HL-60 (cell line): ENCODE measurements around the gene DEPDC4.

Source experiments
- CTCF ChIP-seq: IDR thresholded peaks from one replicate; pipeline ENCODE4 v1.5.1; 2011; ENCODE audit warnings: low read length, control low read depth, inconsistent platforms; ENCODE audit not compliant: insufficient read depth
- POLR2AphosphoS5 ChIP-seq: IDR thresholded peaks from 2 replicates; pipeline ENCODE4 v1.6.1; 2012; ENCODE audit warnings: low read depth
- REST ChIP-seq: IDR thresholded peaks from 2 replicates; pipeline ENCODE4 v1.6.1; 2012; ENCODE audit warnings: low read depth; ENCODE audit not compliant: insufficient replicate concordance
- SPI1 ChIP-seq: IDR thresholded peaks from 2 replicates; pipeline ENCODE4 v1.6.1; 2012; ENCODE audit warnings: low read depth, mild to moderate bottlenecking, borderline replicate concordance

GRCh38 chr12:100199347-100200149, 67.3 kb downstream of the DEPDC4 start:
- TF ChIP-seq SPI1 (no peak), CTCF (no peak), POLR2AphosphoS5 (no peak), REST (no peak)
